D721Med (cell line): ENCODE data around the gene CAMK2B.

Source experiments
- DNase-seq: peaks from one replicate; pipeline ENCODE4 v3.0.0; 2011; ENCODE audit warnings: low spot score; ENCODE audit not compliant: insufficient read length
- FAIRE-seq: peaks from 2 replicates; lab custom pipeline; 2011; peaks lifted over from hg19 to GRCh38; lab: Jason Lieb, UNC
- TF ChIP-seq, protein P1 (sequence below): IDR thresholded peaks from 2 replicates; pipeline ENCODE4 v1.5.1; 2012; ENCODE audit warnings: mild to moderate bottlenecking, control low read depth; ENCODE audit not compliant: insufficient read depth; ENCODE audit errors: missing control alignments

The CAMK2B gene

DNA sequence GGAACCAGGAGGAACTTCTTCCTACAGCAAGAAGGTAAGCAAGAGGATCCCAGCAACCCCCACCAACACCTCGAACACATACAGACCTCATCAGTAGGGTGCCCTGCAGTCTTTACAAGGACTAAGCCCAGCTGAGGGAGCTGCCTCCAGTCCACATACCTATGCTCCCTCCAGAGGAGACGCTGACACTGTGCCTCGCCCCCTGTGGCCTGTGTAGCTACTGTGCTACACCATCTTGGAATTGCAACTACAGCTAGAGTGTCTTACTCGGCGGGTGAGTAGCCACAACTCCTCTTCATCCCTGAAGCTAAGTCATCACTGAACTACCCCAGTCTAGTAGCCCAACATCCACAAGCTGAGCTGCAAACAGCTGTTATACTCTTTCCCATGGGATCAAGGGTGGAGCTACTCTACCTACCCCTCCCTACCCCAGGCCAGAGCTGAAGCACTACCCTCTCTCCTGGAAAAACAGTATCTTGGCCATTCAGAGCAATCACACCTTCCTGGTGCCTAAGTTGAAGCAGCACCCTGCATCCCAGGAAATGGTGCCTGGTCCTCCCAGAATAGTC, 42.2 kb upstream of the CAMK2B start:
- FAIRE-seq, result no peak
- TF ChIP-seq, protein P1, sequence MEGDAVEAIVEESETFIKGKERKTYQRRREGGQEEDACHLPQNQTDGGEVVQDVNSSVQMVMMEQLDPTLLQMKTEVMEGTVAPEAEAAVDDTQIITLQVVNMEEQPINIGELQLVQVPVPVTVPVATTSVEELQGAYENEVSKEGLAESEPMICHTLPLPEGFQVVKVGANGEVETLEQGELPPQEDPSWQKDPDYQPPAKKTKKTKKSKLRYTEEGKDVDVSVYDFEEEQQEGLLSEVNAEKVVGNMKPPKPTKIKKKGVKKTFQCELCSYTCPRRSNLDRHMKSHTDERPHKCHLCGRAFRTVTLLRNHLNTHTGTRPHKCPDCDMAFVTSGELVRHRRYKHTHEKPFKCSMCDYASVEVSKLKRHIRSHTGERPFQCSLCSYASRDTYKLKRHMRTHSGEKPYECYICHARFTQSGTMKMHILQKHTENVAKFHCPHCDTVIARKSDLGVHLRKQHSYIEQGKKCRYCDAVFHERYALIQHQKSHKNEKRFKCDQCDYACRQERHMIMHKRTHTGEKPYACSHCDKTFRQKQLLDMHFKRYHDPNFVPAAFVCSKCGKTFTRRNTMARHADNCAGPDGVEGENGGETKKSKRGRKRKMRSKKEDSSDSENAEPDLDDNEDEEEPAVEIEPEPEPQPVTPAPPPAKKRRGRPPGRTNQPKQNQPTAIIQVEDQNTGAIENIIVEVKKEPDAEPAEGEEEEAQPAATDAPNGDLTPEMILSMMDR, result no peak
- no peak for DNase-seq

DNA sequence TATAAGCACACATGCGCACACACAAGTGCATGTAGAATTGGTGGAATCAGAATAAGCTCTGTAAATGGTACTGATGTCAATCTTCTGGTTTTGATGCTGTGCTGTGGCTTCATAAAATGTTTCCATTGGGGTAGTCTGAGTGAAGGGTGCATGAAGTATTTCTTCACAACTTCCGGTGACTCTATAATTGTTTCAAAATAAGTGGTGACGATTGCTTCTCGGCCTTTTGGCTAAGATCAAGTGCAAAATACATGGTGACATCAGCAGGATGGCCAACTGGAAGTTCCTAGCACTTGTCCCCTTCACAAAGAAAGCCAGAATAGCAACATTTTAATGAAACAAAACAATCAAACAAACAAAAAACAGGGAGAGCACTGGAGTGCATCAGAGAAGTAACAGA, 41.6 kb upstream of the CAMK2B start:
- TF ChIP-seq, protein P1, result no peak
- FAIRE-seq (no peak), DNase-seq (no peak)

DNA sequence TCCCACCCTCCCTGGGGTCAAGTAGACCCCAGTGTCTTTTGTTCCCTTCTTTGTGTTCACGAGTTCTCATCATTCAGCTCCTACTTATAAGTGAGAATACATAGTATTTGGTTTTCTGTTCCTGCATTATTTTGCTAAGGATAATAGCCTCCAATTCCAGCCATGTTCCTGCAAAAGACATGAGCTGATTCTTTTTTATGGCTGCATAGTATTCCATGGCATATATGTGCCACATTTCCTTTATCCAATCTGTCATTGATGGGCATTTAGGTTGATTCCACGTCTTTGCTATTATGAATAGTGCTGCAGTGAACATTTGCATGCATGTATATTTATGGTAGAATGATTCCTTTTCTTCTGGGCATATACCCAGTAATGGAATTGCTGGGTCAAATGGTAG, 28.3 kb upstream of the CAMK2B start:
- no peak for FAIRE-seq
- TF ChIP-seq, protein P1, result no peak
- no peak for DNase-seq

DNA sequence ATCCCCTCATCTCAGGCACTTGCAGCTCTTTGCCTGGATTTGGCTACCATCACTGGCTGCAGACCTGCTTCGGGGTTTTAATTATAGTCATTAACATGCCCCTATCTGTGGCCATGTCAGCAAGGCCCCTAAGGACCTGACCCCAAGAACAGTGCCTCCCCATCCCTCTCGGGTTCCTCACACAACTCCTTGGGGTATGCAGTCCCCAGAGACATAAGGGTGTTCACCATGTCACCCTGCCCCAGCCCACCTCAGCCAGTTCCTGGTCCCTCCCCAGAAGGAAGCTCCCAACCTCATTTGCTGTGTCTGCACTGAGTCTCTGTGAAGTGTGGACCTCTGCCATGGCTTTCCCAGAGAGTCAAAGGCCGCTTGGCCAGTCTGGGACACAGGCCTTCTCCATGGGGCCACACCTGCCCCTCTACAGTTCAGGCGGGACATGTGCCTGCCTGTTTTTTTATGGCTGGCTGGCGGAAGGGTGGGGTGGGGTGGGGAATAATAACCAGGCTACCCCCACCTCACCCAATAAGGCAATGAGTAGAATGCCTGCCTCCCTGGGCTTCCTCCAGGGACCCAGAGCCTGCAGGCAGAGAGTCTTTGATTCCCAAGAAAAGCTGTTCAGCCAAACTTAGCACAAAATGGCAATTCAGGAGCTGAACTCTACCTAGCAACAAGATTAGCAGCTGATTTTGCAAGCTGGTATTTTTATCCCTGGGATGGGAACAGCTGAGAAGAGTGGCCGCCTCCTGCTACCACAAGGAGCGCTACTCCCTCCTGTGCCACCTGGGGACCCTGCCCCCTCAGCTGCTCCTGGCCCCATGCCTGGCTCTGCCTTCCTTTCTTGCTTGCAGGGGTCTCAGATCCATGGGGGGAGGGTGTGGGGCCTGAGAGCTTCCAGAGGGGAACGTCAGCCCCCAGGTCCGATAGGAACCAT, 23.7 kb upstream of the CAMK2B start:
- FAIRE-seq (no peak), DNase-seq (no peak)
- TF ChIP-seq, protein P1, result no peak

DNA sequence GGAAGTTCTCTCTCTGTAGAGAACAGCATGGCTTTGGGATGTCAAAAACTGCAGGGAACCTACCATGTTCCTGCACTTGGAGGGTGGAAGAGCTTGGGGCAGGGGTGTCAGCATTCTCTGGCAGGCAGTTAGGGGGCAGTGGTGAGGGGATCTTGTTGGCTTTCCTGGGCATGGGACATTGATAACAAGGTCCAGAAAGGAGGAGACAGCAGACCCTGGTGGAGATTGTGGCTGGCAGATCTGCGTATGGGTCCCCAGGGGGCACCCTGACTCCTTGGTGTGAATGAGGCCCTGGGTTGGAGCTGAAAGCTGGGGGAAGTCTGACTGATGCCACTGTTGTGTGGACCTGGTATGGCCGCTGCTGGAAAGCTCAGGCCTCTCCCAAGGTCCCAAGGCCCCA, 22.9 kb upstream of the CAMK2B start:
- no peak for DNase-seq
- FAIRE-seq, result no peak
- TF ChIP-seq, protein P1, result peak; percentile 12

DNA sequence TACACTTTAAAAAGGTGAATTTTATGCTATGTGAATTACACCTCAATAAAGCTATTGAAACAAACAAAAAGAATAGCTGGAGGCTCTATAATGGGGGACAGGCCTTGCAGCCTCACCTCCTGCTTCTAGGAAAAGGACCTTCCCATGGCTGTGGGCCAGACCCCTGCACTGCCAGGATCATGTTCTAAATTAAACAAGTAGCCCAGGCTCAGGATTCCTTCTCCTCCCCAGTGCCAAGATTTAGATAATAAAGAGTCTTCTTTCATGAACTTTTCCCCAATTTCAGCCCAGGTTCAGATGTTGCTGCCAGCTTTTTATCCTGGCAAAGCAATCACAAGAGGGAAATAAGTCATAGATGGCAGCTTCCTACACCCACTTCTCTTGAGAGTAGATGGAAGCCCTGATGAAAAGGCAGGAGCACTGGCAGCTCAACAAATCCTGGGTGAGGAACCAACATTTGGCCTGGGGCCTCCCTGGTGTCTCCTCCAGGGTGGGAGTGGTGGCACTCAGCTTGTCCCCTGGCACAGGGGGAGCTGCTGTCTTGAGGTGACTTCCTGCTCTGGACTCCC, 22.2 kb upstream of the CAMK2B start:
- FAIRE-seq, result no peak
- TF ChIP-seq, protein P1, result no peak
- no peak for DNase-seq
